IPS-18c (cell line): ENCODE data around the gene KCNJ6.

Source experiments
- H3K4me3 ChIP-seq: 2 replicates; pipeline ENCODE4 v1.7.0; 2013; ENCODE audit warnings: low read depth, mild to moderate bottlenecking, low read length, moderate library complexity; ENCODE audit not compliant: insufficient read depth
- H3K9me3 ChIP-seq: one replicate; pipeline ENCODE4 v1.6.1; 2013; ENCODE audit warnings: mild to moderate bottlenecking, low read length, moderate library complexity; ENCODE audit not compliant: control insufficient read depth, insufficient read depth

The KCNJ6 gene

DNA sequence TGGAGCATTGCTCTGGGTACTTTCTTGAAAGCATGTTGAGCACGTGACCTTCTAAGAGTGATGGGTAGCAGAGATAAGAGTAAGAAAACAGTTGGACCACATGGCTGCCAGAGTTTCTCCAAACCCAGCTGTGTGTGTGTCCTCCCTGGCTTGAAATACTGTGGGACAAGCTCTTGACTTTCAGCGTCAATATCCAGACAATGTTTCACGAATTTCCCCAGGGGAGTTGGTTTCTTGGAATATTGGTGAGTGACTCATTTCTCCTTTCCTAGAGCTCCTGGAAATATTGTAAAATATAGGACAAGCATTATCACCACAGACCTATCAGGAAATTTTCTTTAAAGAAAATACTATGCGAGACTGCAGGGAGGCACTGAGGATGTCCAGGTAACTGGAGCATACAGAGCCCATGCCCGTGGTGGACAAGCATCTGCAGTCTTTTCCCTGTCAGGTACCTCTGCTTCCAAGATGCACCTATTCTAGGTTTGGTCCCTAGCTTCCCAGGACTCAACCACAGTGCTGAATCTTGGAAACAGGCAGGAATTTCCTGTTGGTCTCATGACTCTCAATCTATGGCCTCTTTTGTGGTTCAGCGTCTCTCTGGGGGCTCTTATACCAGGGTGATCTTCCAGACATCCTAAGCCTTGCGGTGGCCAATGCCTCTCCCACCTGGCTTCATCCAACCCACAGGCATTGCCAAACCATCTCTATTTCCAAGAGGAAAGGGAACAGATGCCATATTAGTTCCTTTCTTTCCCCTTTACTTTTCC, 67.4 kb downstream of the KCNJ6 start:
- Histone ChIP-seq H3K4me3 (no peak overlapping the region), H3K9me3 (peaks cover 2% of the 10 kb centered on the region)

DNA sequence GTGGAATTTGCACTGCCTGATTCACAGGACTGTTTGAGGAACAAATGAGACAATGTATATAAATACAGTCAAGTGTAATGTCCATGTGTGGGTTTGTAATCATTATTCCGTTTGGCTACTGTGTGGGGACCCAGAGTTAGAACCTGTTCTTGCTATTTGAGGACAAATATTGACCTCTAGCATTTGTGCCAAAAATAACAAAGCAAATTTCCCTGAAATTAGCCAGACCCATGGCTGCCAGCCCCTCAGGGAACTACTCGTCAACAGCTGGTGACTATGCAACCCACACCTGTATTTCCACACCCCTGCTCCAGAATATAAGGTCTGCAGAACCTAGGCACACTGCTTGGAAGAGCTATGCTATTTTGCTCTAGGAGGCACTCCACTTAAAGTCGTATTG, 70.7 kb downstream of the KCNJ6 start:
- Histone ChIP-seq H3K9me3 (peaks cover 2% of the 10 kb centered on the region), H3K4me3 (no peak overlapping the region)

DNA sequence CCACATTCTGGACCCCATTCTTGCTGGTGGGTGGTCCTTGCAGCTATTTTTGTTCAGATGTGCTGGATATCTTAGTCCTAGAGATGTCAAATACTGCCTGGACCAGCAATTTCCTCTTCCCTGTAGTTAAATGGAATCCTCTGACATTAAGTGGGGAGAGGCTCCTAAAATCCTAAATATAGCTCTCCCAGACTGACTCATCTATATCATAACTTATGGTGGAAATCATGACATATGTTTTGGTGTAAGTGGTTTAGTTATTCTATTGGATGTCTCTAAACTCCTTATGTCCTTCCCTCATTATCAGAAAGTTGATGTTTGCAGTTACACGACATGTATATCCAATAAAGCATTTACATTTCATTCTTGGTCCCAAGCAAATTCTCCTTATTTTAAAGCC, 73.1 kb downstream of the KCNJ6 start:
- H3K4me3 ChIP-seq: no peak overlapping the region
- H3K9me3 ChIP-seq: peaks cover 2% of the 10 kb centered on the region

DNA sequence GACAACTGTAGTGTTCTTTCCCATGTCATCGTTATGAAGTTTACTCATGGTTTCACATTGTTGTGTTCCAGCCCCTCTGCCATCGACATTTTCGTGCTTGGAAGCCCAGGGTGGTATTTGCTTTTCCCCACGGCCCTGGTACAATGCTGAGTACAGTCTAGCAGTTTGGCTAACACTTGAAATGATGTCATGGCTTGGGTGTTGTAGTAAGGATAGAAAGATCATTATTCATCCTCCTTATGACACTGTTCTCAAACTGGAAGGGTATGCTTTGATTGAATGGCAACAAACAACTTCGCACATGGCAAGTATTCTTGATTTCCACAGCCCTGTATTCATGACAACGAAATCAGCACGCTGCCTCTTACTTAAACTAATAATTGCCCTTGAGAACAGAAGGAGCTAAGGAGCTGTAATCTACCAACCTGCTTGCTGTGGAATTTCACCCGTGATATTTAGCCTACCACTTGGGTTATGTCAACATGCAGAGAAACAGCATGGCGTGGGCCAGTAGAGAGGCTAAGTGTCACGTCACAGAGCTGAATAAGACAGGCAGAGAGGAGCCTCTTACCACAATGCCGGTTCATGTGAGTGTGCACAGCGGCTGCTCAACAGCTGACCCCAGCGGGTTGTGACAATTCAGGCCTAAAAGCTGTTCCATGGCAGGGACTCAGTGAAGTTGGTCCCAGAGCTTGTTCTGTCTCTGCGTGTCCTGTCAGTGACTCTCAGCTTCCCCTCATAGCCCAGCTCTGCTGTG, 73.9 kb downstream of the KCNJ6 start:
- no peak overlapping the region for H3K4me3 ChIP-seq
- H3K9me3 ChIP-seq: peaks cover 2% of the 10 kb centered on the region

DNA sequence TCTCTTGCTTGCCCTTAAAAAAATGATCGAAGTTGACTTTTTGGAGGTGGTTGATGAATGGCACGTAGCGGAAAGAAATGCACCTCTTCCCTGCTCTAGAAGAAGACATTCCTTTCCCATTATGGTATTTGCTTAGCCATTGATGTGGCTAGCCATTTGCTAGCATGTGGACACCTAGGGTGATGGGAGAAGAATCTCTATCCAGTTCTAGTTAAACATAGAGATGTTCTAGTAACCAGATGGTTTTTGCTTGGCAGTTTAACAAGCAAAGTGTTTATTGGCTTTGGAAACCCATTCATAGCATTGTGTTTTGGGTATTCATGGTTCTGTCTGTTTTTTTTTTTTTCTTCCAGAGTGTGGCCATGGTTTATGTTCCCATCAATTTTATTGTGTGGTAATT, 78.9 kb downstream of the KCNJ6 start:
- no peak overlapping the region for H3K4me3 ChIP-seq
- no peaks in the 10 kb centered on the region for H3K9me3 ChIP-seq

DNA sequence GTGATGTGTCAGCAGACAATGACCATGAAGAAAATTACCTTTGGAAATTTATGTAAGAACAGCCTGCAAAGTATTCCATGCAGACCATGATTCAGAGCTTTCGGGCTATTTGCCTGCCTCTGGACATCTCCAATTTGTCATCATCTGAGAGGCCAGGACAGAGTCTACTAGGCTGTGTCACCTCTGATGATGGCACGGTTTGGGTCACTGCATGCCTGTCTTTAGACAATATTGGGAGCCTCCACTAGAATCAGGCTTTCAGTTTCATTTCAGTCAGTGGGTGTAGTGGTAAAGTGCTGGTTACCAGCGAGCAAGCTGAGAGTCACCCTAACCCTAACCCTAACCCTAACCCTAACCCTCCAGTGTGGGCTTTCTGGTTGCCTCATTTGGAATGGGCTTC, 80.8 kb downstream of the KCNJ6 start:
- Histone ChIP-seq H3K4me3 (no peak overlapping the region), H3K9me3 (no peaks in the 10 kb centered on the region)

DNA sequence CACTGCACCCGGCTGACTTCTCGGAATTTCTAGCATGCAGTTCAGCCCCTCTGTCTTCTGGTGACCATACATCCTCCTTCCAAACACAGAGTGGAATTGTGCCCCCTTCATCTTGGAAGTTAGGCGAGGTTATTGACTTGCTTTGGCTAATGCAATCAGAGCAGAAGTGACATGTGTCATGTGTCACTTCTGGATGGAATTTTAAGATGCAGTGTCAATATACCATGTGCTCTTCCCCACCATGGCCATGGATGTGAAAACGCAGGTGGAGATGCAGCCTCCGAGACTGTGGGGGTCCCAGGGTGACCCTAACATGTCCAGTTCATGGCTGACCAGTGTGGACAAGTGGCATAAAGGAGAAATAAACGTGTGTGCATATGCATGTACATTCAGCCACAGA, 83.0 kb downstream of the KCNJ6 start:
- no peaks in the 10 kb centered on the region for H3K9me3 ChIP-seq
- H3K4me3 ChIP-seq: no peak overlapping the region

DNA sequence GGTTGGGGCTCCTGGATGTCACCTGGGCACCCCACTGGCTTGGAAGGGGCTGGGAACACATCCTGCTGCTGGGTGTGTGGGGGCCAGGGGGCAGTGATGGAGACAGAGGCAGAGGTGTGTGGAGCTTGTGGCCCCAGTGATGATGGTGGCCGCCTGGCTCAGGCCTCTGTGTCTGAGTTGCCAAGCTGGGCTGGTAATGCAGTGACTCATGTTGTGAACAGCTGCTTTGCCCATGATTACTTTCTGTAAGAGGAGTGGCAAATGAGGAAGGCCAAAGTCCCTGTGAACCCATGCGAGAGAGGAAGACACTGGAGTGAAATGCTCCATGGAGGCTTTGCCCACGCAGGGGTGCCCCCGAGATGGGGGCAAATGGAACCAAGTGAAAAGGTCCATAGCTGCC, 86.8 kb downstream of the KCNJ6 start:
- no peak overlapping the region for H3K4me3 ChIP-seq

DNA sequence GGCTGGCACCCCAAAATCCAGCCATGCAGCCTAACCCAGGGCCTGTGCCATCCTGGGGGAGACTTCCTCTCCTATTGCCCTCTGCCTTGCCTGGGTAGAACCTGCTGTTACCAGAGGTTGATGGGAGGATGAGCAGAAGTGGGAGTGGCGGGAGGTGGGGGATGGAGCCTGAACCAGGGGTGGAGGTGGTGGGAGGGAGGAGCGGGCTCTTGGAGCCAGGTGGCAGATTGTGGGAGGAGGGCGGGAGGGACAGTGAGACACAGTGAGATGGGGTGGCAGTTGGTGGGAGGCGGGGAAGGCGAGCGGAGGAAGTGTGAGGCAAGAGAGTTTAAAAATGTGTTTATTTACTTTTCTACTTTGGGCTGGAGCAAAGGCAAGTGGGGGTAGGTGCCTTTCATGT, 87.3 kb downstream of the KCNJ6 start:
- no peak overlapping the region for H3K4me3 ChIP-seq
- no peaks in the 10 kb centered on the region for H3K9me3 ChIP-seq

More for the DNA sequence above, 86.8 kb downstream of the KCNJ6 start:
- no peaks in the 10 kb centered on the region for H3K9me3 ChIP-seq

DNA sequence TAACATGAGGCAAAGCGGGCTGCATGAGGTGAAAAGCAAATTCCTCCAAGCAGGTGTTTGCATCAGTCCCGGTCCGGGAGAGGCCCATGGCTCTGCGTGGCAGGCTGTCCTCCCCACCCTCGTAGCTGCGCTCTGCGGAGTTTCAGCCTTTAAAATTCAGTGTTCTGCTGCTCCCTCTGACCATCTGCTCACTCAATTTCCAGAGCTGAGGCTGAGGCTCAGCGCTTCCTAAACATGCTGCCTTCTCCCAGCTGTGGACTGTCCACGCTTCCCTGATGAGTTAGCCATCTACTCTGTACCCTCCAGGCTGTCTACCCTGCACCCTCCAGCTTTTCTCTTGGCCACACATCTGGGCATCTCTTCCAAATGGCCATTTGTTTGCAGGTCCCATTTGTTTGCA, 87.7 kb downstream of the KCNJ6 start:
- no peak overlapping the region for H3K4me3 ChIP-seq
- no peaks in the 10 kb centered on the region for H3K9me3 ChIP-seq

DNA sequence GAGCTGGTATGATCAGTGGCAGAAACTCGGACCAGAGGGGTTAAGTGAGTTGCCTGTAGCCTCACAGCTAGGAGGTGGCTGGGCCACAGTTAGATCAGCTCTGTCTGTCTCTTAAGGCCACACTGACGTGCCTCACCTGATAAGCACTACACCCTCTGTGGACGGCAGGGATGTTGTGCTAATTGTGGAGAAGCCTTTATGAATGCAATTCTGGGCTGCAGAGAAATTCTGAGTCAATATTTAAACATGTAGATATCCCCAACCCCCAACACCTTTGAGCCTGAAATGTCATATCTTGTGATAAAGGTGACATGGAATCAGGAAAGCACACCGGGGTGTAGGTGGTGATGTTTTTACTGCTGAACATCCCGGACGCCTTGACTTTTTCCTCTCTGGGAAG, 88.3 kb downstream of the KCNJ6 start:
- Histone ChIP-seq H3K9me3 (no peaks in the 10 kb centered on the region), H3K4me3 (no peak overlapping the region)

DNA sequence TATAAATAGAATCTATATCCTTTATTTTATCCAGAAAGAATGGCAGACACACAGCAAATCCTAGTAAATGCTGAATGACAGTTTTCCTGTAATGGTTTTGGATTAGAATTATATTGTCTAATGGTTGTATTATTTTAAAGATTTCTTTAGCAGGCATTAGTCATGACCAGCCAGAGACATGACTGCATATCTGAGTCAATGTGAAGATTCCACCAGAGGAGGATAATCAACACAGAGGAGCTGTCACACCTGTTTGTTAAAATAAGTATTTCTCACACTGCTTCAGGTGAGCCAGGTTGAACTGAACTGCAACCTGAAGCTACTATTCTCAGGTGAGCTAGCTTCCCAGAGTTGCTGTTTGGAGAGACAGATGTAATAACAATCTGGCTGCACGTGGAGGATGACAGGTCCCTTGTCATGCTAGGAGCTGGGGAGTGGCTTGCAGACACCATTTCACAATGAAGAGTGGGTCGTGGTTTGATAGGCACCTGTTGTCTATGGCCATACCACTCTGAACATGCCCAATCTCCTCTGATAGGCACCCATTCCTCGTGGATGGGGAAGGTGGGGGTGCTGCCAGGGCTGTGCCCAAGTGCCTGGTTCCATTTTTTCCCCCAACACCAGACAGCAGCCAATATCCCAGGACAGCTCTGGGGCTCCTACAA, 94.3 kb downstream of the KCNJ6 start:
- Histone ChIP-seq H3K9me3 (no peaks in the 10 kb centered on the region), H3K4me3 (no peak overlapping the region)

DNA sequence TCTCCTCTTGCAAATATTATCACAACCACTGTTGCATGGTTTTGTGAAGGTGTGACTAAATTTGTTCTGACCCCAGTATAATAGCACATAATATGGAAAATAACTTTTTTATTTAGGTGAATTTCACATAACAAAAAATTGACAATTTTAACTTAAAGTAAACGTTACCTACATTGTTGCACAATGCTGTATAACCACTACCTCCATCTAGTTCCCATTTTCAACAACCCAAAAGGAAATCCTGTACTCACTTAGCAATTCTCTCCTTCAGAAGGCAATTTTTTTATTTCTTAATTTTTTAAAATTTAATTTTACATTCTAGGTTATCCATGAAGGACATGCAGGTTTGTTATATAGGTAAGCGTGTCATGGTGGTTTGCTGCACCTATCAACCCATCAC, 95.2 kb downstream of the KCNJ6 start:
- H3K9me3 ChIP-seq: no peaks in the 10 kb centered on the region
- H3K4me3 ChIP-seq: no peak overlapping the region

DNA sequence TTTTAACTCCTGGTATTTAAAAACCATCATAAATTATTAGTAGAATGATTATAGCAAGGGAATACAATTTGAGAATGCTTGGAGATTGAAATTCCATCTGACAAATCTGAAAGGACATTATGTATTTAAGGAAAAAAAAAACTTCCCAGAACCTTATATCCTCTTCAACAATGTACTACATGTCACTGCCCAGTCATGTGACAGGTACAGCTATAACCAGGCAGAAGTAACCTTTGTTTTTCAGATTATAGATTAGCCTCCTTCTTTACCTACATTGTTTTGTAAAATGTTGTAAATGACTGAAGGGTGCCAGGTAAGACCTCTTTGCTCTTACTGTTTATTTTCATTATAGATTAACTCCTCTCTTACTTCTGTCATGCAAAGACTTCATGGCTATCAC, 96.9 kb downstream of the KCNJ6 start:
- H3K9me3 ChIP-seq: no peaks in the 10 kb centered on the region
- H3K4me3 ChIP-seq: no peak overlapping the region

DNA sequence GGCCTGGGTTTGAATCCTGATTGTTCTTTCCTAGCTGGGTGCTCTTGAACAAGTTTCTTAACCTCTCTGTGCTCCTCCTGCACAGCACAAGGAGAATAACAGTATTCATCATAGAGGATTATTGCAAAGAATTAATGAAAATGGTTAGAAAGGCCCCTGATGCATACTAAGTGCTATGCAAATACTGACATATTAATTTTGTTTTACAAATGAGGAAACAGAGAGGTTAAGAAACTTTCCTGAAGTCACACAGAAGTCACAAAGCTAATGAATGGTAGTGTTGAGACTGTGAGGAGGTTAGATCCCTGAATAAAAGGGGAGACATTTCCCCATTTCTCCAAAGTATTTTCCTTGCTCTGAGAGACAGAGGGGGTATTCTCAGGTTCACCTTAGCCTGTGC, 99.0 kb downstream of the KCNJ6 start:
- Histone ChIP-seq H3K9me3 (no peaks in the 10 kb centered on the region), H3K4me3 (no peak overlapping the region)

DNA sequence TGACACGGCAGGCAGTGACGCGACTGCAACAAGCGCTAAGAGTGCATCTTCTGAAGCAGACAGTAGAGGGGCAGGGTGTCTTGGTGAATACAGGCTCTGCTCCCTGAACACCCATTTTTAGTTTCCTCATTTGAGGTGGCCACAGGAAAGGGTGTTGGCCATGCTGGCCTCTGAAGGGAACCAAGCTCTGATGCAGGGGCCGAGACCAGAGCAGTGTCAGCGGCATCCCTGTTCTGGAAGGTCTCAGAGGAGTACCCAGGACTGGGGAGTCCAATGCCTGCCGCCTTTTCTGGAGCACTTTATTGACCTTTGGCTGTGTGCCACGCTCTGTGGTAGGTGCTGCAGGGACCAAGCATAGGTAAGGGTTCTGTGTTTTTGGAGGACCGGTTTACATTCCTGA, 100.4 kb downstream of the KCNJ6 start:
- Histone ChIP-seq H3K9me3 (no peaks in the 10 kb centered on the region), H3K4me3 (no peak overlapping the region)

DNA sequence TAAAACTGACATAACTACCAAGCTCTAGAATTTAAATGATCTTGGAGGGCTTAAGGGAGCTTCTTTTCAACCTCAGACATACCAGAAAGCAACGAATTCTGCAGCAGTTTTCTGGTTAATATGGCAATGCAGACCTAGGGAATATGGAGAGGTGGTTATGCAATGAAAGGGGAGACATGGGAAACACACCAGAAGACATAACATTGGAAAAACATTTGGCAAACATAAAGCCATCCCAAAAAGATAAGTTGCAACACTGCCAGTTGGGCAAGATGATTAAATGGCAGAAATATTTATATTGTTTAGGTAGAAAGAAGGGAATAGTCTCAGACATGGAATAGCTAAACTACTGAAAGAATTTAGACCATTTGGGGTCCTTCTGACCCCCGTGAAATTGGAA, 104.5 kb downstream of the KCNJ6 start:
- Histone ChIP-seq H3K4me3 (no peak overlapping the region), H3K9me3 (no peaks in the 10 kb centered on the region)

DNA sequence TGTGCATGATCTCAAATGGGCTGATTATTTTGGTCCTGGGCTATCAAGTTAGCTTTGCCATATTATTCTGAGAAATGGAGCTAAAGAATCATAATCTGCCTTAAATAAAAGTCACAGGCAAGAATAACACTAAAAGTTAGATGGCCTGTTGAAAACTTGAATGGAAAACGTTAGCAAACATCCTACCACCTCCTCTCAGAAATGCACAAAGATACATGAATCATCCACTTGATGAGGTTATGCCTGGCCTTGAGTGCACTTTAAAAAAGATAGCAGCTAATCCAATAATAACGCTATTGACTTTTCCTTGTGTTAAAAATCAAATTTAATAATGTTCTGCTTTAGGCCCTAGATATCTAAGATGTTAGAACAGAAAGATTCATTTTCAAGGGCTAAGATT, 108.0 kb downstream of the KCNJ6 start:
- Histone ChIP-seq H3K9me3 (no peaks in the 10 kb centered on the region), H3K4me3 (no peak overlapping the region)
